HG03097 (cell line): Measurements from ENCODE around the gene ANK2.

Experiments
- ATAC-seq: cut with Tn5 transposase; IDR thresholded peaks from one replicate; pipeline ENCODE4 v1.9.1; 2021; ENCODE audit not compliant: unreplicated experiment, low FRiP score

The ANK2 gene

GRCh38 chr4:113145519-113146291, 96.3 kb downstream of the ANK2 start:
- no peak for ATAC-seq

DNA sequence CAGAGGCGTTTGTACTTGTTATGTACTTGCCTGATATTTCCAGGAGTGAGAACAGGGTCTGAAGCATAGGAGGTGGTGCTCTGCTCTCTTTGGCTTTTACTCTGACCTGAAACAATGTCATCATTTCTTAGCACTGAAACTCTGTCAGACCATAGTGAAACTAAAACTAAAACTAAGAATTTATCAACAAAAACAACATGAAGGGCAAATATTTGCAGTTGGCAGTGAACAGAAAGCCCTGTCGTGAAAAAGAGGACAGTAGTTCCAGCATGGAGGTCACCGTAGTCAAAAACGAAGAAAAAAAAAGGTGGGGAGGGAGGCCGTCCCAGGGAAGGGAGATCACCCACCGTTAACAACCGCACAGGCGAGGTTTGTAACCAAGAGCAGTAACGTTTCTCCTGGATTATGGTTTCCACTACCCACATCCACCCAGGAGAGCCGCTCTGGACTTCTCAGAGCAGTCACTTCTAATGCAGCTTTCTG, 97.5 kb downstream of the ANK2 start:
- ATAC-seq: peak; percentile 86

DNA sequence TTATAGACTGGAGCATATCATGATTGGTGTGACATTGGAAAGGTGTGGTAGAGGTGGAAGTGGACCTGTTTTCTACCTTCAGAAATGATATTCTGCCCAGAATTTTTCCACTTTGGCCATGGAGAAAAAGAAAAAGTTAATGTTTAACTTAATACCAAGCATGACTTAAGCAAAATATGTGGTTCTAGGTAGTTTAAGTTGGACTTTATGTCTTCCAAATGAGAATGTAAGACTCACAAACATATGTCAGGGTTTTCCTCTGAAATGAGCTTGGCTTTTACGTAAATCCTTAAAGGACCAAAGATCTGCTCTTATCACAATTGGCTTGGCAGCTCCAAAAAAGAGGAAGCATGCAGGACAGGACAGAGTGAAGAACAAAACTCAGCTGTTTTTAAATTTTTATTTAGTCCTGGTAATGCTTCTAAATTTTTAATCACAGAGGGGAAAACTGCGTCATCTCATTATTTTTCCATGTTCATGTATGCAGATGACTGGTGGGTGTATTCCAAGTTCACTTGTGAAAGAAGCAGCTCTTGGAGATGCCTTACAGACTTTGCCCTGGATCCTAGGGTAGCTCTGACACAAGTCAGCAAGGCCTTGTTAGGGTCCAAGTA, 98.2 kb downstream of the ANK2 start:
- no peak for ATAC-seq

- ATAC-seq: no peak
Observed at GRCh38 chr4:113148925-113149324, 99.5 kb downstream of the ANK2 start.

GRCh38 chr4:113153529-113154101, 104.2 kb downstream of the ANK2 start:
- ATAC-seq: no peak

GRCh38 chr4:113154281-113154680, 104.8 kb downstream of the ANK2 start:
- ATAC-seq: no peak

DNA sequence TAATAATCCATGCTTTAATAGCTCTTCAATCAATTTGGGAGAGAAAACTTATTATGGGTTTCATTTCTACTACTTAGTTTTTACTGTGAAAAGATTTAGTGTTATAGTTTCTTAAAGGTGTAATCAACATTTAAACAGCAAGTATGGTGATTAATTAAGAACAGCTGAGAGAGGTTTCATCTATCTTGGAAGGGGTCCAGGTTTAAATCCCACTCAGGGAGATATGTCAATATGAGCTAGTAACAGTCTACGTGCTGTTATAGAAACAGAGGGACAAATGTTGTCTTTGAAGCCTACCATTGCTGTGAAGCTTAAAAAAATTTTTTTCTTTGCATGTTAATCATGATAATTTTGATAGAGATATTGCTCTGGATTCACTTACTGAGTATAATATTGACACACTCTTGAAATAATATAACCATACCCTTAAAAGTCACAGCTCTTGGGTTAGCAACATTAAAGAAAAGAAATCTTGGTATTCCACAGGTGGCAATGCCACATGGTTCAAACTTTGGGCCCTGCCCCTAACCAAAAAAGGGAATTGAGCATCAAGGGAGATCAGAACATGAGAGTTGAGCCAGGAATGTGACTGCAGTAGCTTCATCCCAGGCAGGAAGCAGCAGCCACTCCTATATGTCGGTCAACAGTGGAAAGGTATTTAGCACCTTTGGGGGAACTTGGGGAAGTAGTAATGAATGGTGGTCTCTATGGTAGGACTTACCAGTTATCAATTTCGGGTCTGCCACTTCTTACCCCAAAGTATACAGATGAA, 107.8 kb downstream of the ANK2 start:
- ATAC-seq: no peak

DNA sequence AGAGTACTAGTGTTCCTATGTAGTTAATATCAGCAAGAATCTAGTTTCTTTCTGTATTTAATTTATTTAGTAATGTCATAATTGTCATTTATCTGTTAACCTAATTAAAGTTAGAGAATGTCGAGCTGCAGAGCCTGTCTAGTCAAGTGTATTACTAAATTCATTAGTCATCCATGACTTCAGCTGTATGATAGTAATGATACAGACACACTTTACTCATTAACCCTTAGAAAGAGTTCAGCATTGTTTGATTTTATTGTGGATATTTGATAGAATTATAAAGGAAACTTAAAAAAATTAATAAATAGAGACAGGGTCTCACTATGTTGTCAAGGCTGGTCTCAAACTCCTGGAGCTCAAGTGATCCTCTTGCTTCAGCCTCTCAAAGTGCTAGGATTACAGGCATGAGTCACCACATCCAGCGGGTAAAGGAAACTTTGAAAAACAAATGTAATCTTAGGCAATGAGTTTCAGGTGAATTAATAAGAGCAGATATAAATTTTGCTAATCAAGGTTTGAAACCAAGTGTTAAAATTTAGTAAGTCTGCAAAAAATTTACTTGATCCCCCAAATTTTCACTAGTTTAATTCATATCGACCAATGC, 110.6 kb downstream of the ANK2 start:
- ATAC-seq: no peak

- no peak for ATAC-seq
Observed at GRCh38 chr4:113160548-113160947, 111.1 kb downstream of the ANK2 start.

DNA sequence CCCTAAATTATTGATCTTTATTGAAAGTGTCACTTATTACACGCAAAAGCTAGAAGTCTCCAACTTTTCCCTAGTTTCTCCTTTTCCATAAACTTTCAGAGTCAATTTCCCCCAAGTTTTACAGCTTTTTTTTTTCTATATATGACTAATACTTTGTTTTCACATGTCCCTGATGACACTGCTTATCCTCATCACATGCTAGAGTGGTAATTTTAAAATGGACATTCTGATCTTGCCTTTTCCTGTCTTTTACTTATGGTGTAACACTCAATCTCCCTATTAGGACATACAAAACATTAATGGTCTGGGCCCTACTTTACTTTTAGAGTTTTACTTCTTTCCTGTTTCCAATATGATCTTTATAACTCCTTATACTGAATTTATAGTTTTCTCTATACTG, 112.6 kb downstream of the ANK2 start:
- no peak for ATAC-seq

- no peak for ATAC-seq
Observed at GRCh38 chr4:113169368-113169767, 119.9 kb downstream of the ANK2 start.

DNA sequence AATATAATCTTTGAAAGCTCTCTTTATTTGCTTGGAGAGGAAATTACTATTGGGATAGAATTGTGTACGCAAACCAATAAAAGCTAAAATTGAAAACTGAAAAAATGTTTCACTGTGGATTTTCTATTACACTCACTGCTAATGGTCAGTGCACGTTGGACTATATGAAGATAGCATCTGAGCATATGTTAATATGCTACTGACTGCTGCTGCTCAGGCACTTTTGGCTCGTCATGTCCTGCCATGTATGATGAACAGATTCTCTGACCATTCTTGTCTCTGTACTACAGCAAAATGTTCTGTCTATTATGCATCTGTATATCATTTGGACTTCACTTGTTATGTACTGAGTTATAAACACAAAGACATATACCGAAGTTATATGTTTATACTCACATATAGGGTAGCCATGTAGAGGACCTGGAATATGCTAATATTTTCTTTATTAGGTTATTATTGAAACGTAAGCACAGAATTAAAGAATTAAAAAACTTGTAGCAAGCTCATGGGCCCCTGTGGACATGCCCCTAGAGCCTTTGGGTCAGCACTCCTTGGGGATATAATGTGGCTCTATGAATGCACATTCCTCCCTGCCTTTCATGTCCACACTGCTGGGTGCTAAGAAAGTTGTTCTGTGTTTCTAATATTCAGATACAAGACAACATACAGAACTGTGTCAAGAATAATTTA, 120.8 kb downstream of the ANK2 start:
- ATAC-seq: no peak

DNA sequence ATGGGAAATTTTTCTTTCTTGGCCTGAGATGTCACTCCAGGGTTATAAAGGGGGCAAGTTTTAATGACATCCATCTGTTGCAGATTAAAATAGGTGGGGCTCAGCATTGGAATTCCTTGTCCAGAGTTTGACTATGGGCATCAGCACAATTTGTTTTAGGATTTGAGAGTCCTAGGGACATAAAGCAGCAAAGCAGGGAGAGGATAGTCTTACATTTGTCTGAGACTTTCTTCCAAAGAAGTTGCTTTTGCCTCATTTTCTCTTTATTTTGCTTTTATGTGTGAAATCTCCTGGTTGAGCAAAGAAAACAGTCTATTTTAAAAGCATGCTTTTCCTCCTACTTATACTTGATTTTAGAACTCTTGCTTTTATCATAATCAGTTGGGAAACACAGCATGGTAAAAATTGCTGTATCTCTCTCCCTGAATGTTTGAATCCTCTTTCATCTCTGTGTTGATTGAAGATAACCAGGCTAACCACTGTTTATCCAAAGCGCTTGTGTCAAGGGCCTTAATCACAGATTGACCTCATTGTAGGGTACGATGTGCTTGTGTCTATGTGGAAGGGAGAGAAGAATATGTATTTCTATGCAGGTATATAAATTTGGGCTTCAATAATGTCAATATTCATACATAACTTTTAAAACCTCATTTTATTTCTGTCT, 121.5 kb downstream of the ANK2 start:
- no peak for ATAC-seq

DNA sequence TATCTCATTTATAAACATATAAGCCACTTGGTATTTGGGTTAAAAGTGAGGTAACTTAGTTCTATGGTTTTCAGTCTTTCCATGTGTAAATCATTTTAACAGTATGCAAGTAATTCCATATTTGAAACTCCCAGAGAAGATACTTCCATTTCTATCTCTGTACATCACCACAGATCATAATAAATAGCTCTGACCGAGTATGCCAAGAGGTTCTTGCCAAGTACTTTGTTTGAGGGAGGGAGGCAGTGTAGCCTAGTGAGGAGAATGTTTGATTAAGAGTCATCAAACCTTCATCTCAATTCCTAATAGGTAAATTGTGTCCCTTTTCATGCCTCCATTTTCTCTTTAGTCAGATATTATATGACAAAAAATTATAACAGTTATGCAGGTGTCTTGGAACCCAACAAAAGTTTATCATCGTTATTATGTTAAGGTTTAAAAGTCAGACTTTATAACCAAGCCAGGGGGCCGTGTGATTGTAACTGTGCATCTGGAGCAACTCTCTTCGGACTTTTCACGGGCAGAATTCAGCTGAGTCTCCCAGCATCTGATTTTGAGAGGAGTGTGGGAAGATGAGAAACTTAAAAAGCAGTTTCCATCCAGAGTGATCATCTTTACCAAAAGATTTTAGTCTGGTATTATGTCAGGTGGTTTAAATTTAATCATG, 123.8 kb downstream of the ANK2 start:
- ATAC-seq: no peak

- ATAC-seq: no peak
Observed at GRCh38 chr4:113173793-113174264, 124.4 kb downstream of the ANK2 start.

- ATAC-seq: no peak
Observed at GRCh38 chr4:113179091-113179490, 129.6 kb downstream of the ANK2 start.

DNA sequence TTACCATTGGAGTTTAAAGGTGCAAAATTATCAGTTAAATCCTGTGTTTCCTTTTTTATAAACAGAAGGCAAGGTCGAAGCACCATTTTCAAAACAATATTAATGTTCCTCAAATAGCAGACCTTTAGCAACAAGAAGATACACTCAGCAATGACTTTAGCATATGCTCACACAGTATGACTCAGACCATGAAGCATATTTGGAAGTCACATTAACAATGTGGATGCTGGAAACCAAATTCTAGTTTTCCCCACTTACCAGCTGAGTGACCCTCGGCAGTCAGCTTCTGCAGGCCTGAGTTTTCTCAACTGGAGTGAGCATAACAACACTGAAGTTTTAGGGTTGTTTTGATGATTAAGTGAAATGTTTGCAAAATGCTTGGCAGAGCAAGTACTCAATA, 130.5 kb downstream of the ANK2 start:
- ATAC-seq: no peak

DNA sequence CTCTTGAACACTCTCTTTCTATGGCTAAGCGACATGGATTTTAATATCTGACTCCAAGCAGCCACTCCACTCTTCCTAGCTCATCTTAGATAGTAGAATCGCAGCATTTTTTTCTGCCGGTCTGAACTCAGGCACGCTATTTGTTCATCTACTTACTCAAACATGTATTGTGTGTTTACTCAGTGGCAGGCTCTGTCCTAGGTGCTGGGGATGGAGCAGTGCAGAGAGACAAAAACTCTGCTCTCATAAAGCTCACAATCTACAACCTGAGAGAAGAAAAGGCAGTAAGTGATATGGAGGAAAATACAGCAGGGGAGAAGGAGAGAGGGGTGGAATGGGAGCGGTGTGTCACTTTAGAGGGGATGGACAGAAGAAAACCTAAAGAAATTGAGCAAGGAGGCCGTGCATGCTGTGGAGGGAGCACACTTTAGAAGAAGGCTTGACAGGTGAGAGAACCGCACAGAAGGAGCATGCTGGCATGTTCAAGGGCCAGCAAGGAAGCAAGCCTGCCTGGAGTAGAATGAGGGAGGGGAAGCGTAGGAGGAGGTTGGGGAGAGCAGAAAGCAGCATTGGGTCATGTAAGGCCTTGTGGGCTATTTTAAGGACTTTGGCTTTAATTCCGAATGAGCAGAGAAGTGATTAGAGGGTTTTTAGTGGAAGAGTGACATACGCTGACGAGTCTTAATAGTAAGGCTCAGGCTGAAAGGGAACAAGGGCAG, 132.0 kb downstream of the ANK2 start:
- ATAC-seq: no peak
